HepG2 (cell line): ENCODE results near the gene SDC1. TPM values are rescaled to one million over a fixed set of nuclear protein-coding genes. Genes with fewer than 3 reads are reported as not detected.

ENCODE experiments used
- AHR ChIP-seq: IDR thresholded peaks from 2 replicates; pipeline ENCODE4 v1.6.1; 2018; ENCODE audit warnings: missing genetic modification reagents, missing compliant biosample characterization
- ATRX ChIP-seq: sonication (generic); formaldehyde crosslinking; IDR thresholded peaks from 2 replicates; pipeline ENCODE4 v1.4.0; 2020; ENCODE audit warnings: missing genetic modification reagents, borderline replicate concordance
- GTF2F1 ChIP-seq: fragments of 150-350 bp; IDR thresholded peaks from 2 replicates; pipeline ENCODE4 v1.6.1; 2014; ENCODE audit warnings: low read length
- POGK ChIP-seq: sonication (generic); formaldehyde crosslinking; conservative IDR thresholded peaks from 2 replicates; pipeline ENCODE4 v1.8.0; 2022; ENCODE audit warnings: mild to moderate bottlenecking, moderate library complexity, missing genetic modification reagents
- SKIL ChIP-seq: sonication (generic); formaldehyde crosslinking; IDR thresholded peaks from 2 replicates; pipeline ENCODE4 v1.8.0; 2022; ENCODE audit warnings: missing genetic modification reagents, mild to moderate bottlenecking, moderate library complexity, borderline replicate concordance
- ZC3H13 ChIP-seq: sonication (generic); formaldehyde crosslinking; IDR thresholded peaks from 2 replicates; pipeline ENCODE4 v1.8.1; 2023; ENCODE audit warnings: mild to moderate bottlenecking, missing genetic modification reagents, moderate library complexity
- ZNF251 ChIP-seq: sonication (generic); formaldehyde crosslinking; IDR thresholded peaks from 2 replicates; pipeline ENCODE4 v1.9.0; 2021; ENCODE audit warnings: mild to moderate bottlenecking, missing genetic modification reagents
- polyA plus RNA-seq, 8 experiments: library from polyadenylated mRNA; depleted of rRNA in 3 of 8; stranded (reverse) in 7 of 8; unstranded in 1 of 8; fragments of >200 nt; fragmentation: Illumina TruSeq in 4 of 8; extraction: Trizol in 4 of 8; gene quantifications; 2 replicates each; pipeline versions ENCODE4 v1.2.1 to v1.2.3, GENCODE V29; 2011 to 2016; ENCODE audit warnings: low read depth in 4 of 8, missing spikeins in 1 of 8, mixed read lengths in 1 of 8; ENCODE audit not compliant: insufficient read depth in 1 of 8
- total RNA-seq, 5 experiments: library from RNA; depleted of rRNA; stranded (reverse); fragments of >200 nt; fragmentation: Illumina TruSeq; extraction: Trizol; gene quantifications; 2 replicates each; pipeline ENCODE4 v1.2.3, GENCODE V29; 2016; ENCODE audit warnings: low read depth in 1 of 5
- TF ChIP-seq, protein P1 (sequence below), 2 experiments: sonication (generic) in 1 of 2; formaldehyde crosslinking in 1 of 2; IDR thresholded peaks; 2 replicates each; pipeline versions ENCODE4 v1.5.1 to v1.6.1; 2011 to 2020; ENCODE audit warnings: borderline replicate concordance in 1 of 2, low read depth in 1 of 2, low read length in 1 of 2, mild to moderate bottlenecking in 1 of 2, missing genetic modification reagents in 1 of 2, moderate library complexity in 1 of 2
- TF ChIP-seq, protein P2 (sequence below): sonication (generic); formaldehyde crosslinking; IDR thresholded peaks from 2 replicates; pipeline ENCODE4 v1.4.0; 2020; ENCODE audit warnings: missing genetic modification reagents, borderline replicate concordance

SDC1 gene
- total and polyA plus RNA-seq, 2 of the 13 experiments (the other 11 are each of a cell fraction or from before 2014, with no cell fraction given), result 108 to 119 TPM

DNA sequence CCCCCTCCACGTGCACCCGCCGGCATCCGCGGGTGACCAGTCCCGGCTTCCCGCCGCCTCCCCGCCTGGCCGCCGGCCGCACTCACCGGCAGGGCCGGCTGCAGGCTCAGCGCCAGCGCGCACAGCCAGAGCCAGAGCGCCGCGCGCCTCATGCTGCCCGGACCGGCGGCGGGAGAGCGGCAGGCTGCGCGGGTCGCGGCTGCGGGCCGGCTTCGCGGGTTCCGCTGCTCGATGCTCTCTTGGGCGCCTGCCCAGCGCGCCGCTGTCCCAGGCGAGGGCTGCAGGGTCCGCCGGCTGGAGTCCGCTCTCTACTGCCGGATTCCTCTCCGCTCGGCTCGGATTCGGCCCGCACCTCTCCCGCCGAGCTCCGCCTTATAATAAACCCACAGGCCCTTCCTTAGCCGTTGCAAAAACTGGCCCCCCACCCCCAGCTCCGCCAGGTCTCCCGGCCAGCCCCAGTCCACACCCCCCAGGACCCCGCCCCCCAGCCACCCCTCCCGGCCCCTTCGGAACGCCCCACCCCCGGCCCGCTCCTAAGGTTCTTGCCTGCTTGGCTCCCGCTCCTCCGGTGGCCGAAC, at the start of gene SDC1 (continued):
- no peak for TF ChIP-seq SKIL (CRISPR knock-in tag)
- 0 out of 2 replicates have a peak, but pooled peaks have one; percentile 57 for TF ChIP-seq AHR
- TF ChIP-seq, protein P1, sequence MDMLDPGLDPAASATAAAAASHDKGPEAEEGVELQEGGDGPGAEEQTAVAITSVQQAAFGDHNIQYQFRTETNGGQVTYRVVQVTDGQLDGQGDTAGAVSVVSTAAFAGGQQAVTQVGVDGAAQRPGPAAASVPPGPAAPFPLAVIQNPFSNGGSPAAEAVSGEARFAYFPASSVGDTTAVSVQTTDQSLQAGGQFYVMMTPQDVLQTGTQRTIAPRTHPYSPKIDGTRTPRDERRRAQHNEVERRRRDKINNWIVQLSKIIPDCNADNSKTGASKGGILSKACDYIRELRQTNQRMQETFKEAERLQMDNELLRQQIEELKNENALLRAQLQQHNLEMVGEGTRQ (IDR thresholded peaks at IDR 0.05; ENCODE audit: low read depth, low read length), result no peak
- TF ChIP-seq, protein P1 (CRISPR knock-in tag; IDR thresholded peaks at IDR 0.05; ENCODE audit: borderline replicate concordance), result no peak
- no peak for TF ChIP-seq ZC3H13 (CRISPR knock-in tag)
- no peak for TF ChIP-seq ATRX
- TF ChIP-seq GTF2F1, result no peak
- TF ChIP-seq, protein P2, sequence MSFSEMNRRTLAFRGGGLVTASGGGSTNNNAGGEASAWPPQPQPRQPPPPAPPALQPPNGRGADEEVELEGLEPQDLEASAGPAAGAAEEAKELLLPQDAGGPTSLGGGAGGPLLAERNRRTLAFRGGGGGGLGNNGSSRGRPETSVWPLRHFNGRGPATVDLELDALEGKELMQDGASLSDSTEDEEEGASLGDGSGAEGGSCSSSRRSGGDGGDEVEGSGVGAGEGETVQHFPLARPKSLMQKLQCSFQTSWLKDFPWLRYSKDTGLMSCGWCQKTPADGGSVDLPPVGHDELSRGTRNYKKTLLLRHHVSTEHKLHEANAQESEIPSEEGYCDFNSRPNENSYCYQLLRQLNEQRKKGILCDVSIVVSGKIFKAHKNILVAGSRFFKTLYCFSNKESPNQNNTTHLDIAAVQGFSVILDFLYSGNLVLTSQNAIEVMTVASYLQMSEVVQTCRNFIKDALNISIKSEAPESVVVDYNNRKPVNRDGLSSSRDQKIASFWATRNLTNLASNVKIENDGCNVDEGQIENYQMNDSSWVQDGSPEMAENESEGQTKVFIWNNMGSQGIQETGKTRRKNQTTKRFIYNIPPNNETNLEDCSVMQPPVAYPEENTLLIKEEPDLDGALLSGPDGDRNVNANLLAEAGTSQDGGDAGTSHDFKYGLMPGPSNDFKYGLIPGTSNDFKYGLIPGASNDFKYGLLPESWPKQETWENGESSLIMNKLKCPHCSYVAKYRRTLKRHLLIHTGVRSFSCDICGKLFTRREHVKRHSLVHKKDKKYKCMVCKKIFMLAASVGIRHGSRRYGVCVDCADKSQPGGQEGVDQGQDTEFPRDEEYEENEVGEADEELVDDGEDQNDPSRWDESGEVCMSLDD (CRISPR knock-in tag), result no peak
- TF ChIP-seq ZNF251 (CRISPR knock-in tag), result no peak
- TF ChIP-seq POGK (CRISPR knock-in tag), result peak; percentile 2; the same call in 1 of the 2 replicates
